GM19099 (cell line): Measurements from ENCODE around the gene WRNIP1.
A peak's percentile ranks its signal among the peaks of the same experiment; 100 is the strongest.

Experiments
- POLR2A ChIP-seq: IDR thresholded peaks from 3 replicates; pipeline ENCODE4 v1.6.1; 2011; ENCODE audit warnings: low read depth; ENCODE audit not compliant: insufficient read length; ENCODE audit errors: extremely low read depth

WRNIP1 gene

DNA sequence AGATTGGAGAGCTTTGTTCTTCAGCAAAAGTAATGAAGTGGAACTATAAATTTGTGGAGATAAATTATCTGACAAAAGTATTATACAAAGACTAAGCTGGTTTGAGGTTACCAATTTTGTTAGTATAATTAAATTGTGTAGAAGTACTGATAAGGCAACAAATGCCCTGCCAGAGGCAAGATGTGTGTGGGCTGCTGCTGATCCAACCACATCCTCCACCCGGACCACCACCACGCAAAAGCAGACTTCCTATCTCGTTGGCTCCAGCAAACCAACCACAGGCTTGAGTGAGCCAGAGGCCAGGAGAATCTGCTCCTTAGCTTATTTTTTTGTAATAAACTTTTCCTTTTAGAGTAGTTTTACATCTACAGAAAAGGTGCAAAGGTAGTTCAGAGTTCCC, 13.3 kb upstream of the WRNIP1 start:
- TF ChIP-seq POLR2A: no peak

DNA sequence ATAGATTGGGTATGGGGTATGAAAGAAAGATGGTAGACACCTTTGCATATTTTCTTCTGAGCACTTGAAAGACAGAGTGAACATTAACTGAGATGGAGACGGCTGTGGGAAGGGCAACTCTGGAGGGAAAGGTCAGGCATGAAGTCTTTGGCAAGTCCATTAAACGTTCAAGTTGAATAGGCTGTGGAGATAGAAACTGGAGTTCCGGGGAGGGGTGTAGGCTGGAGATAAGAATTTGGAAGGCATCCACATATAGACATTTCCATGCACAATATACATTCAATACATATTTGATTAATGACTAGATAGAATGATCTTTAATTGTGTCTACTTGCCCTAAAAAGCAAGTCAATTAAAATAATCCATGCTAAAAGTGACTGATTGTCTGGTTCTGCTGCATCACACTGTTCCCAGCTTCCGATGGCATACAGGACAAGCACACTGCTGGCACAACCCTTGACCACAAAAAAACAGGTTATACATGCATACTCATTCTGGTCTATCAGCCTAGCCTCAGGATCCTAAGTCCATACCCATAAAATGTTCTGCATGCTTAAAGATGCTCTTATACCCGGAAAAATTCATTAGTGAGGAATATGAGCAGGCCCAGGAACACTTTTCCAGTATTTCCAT, 12.6 kb upstream of the WRNIP1 start:
- TF ChIP-seq POLR2A: no peak

DNA sequence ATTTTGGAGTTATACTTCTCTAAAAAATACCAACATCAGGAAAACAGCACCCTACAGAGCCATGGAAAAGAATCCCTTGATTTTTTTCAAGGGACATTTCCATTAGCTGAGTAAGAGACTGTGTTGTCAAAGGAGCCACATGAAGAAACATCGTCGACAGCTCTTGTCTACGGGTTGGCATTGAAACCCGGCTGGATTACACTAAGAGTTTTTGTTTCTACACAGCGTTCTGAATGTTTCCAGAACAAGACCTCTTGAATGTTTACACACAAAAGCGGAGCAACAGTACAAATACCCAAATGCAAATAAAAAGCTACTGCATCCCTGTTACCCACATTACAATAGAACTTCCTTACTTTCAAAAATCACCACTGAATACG, 12.1 kb upstream of the WRNIP1 start:
- TF ChIP-seq POLR2A: no peak

DNA sequence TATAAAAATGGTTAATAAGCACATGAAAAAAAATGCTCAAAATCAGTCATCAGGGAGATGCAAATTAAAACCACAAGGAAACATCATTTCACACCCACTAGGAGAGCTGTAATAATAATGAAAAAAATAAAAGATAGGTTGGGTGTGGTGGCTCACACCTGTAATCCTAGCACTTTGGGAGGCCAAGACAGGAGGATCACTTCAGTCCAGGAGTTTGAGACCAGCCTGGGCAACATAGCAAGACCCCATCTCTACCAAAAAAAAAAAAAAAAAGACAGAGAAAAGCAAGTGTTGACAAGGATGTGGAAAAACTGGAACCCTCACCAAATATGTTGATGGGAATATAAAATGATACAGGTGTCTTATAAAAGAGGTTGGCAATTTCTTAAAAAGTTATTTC, 11.4 kb upstream of the WRNIP1 start:
- TF ChIP-seq POLR2A: no peak

DNA sequence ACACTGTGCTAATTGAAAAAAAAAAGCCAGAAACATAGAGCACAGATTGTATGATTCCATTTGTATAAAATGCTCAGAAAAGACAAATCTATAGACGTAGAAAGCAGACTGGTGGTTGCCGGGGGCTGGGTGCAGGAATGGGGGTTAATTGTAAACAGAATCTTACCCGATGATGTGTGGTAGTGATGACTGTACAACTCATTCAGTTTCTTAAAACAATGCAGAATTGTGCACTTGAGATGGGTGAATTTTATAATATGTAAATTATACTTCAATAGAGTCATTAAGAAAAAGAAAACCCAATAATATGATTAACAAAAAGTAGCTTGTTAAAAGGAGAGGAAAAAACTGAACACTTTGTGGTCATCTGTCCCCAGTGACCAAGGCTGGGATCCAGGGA, 10.8 kb upstream of the WRNIP1 start:
- no peak for TF ChIP-seq POLR2A

DNA sequence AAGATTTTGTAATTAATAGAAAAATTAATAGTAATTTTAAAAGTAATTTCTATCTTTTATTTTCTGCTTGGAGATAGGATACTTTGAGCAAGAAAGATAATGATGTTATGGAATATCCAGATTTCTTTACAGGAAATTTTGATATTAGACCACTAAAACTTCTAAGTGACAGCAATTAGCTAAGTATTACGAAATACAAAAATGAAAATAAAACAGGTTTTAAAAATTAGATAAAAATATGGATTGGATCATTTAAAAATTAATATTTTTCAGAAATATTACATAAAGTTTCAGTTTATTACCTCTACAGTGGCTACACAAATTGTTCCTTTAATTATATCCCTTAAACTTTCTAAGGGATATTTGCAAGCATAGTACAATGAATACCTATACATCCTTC, 10.3 kb upstream of the WRNIP1 start:
- TF ChIP-seq POLR2A: no peak

DNA sequence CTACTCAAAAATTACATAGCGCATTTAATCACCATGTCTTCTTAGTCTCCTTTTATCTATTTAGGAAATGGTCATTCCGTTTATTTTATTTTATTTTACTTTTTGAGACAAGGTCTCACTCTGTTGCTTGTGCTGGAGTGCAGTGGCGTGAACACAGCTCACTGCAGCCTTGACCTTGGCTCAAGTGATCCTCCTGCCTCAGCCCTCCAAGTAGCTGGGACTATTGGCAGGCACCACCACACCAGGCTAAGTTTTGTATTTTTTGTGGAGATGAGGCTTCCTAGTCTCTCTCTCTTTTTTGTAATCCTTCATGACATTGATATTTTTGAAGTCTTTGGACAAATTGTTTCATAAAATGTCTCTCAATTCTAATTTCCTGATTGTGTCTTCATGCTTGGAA, 9.7 kb upstream of the WRNIP1 start:
- no peak for TF ChIP-seq POLR2A

DNA sequence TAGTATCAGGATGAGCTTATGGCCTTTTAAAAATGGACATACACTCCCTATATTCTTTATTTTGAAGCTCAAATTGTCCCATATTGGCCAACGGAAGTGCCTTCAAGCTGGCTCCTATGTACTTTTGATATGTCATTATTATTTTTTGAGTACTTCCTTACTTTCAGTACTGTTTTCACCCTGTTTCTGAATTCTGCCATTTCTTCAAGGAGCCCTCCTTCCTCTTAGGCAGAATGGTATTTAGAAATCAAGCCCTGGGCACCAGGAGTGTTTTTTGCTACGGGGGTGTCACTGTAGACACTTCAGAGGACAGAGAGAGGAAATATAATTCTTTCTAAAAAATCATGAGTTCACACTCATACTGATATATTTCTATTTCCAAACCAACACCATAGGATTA, 9.0 kb upstream of the WRNIP1 start:
- no peak for TF ChIP-seq POLR2A

DNA sequence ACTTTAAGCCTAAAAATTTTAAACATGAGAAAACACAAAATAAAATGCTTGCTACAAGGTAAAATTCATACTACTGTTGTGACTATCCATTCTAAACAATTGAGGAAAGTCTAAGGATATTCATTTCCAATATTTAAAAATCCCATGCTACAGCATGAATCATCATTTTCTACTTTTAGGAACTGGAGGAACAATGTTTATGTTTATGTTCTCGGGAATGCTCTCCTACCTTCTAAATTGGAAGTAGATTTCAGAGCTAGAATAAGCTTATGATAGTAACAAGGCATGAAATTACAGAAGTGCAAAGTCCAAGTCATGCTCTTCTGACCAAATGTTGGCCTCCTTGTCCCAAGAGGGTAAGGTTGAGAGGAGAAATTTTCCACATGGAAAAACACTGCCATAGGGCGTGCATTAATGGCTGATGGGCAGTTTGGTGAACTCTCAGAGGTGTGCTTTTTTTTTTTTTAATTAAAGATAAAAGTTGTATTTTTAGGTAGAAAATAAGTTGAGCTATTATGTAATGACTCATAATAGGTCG, 8.4 kb upstream of the WRNIP1 start:
- no peak for TF ChIP-seq POLR2A

DNA sequence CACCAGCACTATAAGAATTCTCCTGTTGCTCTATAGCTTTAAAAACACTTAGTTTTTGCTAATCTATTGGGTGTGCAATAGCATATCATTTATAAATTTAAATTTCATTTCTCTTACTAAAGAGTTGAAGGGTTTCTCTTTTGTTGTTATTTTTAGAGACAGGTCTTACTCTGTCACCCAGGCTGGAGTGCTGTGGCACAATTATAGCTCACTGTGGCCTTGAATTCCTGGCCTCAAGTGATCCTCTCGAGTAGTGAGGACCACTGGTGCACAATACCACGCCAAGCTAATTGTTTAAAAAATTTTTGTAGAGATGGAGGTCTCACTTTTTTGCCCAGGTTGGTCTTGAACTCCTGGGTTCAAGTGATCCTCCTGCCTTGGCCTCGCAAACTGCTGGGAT, 6.2 kb upstream of the WRNIP1 start:
- TF ChIP-seq POLR2A: no peak

DNA sequence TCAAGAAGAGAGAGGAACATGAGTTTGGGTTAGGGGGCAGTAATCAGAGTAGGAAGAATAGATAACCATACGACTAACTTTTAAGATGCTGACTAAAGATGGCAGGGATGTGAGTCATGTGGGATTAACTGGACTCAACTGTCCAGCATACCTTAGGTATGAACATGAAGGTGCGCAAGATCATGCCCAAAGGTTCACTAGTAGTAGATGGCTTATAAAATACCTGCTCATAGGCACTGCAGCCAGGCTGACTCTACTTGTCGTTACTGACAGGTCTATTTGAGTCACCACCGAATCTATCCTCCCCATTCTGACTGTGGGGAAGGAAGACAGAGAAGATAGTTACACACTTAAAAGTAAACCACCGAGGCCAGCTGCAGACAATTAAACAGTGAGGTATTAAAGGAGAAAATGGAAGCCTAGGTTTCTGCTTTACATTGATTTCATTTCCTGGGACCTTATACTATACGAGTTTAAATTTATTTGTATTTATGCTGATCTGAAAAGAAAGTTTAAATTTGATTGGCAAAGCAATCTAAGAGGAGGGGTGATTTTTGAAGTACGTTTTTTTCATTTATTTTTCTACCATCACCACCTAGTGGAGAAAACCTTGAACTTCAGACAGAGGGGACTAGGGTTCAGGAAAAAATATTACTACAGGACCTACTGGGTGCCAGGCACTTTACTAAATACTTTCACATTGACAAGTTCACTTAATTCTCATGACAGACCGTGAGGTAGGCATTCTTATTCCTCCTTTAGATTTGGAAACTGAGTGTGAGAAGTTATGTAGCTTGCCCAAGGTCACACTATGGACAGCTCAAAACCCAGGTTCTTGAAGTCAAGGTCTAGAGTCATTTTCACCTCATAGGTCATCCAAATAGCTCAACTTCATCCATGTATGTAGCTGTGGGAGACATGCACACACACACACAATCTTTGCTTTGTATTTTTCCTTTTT, 4.0 kb upstream of the WRNIP1 start:
- TF ChIP-seq POLR2A: no peak

DNA sequence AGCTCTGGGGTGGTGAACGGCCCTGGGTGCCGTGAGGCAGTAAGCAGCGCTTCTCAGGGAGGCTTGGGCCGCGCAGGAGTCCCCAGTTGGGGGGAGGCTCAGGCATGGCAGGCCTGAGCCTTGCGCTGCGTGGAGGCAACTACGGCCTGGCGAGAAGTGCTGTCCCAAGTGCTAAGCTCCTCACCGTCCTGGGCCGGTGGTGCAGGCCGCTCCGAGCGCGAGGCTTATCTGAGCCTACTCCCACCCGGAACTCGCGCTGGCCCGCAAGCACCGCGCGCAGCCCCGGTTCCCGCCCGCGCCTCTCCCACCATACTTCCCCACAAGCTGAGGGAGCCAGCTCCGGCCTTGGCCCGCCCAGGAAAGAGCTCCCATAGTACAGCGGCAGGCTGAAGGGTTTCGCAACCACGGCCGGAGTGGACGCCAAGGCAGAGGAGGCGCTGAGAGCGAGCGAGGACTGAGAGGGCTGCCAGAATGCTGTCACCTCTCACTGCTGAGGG, 1.8 kb upstream of the WRNIP1 start:
- TF ChIP-seq POLR2A: no peak

DNA sequence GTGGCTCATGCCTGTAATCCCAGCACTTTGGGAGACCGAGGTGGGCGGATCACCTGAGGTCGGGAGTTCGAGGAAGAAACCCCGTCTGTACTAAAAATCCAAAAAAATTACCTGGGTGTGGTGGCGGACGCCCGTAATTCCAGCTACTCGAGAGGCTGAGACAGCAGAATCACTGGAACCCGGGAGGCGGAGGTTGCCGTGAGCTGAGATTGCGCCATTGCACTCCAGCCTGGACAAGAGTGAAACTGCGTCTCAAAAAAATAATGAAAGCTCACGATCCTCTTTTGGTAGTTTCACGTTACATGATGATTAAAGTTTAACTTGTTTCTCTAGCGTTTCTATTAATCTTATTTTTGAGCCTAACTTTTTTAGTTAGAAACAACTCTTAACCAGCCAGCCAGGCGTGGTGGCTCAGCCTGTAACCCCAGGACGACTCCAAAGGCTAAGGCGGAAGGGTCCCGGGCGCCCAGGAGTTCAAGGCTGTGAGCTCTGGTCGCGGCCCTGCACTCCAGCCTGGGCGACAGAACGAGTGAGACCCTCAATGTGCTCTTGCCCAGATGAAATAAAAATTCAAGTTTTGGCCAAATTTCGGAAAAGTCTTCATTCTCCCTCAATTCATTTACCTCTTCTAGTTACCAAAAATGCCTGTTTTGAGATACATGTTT, 1.2 kb upstream of the WRNIP1 start:
- no peak for TF ChIP-seq POLR2A

DNA sequence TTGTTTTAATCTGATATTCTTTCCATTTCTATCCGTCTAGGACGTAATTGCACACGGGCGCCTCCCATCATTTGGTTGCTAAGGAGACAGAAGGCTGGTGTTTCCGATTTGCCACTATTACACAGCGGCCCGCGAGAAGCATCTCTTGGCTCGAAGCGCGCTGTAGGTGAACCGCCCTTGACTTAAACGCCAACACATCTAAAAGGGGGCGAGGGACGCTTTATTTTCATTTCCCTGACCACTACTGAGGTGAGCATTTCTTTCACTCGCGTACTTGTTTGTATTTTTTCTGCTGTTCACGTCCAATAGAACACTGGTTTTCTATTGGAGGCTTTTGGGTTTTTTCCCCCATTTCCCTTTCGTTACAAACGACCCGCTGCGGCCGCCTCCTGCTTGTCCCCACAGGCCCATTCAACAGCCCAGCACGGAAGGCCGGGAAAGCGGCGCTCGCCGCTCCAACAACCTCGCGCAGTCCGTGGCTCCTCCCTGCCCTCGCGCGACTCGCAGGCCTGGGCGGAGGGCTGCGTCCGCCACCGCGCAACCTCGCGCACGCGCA, 505 bp upstream of the WRNIP1 start:
- peak; percentile 75 for TF ChIP-seq POLR2A

DNA sequence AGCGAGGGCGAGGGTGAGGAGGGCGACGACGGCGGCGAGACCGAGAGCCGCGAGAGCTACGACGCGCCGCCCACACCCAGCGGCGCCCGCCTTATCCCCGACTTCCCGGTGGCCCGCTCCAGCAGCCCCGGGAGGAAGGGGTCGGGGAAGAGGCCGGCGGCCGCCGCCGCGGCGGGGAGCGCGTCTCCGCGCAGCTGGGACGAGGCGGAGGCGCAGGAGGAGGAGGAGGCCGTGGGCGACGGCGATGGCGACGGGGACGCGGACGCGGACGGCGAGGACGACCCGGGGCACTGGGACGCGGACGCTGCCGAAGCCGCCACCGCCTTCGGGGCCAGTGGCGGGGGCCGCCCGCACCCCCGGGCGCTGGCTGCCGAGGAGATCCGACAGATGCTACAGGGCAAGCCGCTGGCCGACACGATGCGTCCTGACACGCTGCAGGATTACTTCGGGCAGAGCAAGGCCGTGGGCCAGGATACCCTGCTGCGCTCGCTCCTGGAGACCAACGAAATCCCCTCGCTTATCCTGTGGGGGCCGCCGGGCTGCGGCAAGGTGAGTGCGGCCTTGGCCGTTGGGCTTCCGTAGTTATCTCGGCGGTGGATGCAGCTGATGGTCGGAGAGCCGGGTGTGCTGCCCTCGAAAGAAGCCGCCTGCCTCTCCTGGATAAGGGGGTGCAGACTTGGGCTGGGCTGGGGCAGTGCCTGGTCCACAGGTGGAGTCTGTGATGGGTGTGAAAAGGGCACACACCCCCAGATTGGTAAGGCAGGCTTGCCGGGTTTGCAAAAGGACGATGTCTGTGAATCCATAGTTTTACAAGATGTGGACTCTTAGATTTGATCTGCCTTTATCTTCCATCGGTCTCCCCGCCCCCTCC, 938 bp downstream of the WRNIP1 start:
- TF ChIP-seq POLR2A: no peak
